ENCODE results near the gene GPRIN1.

GPRIN1 gene

GRCh38 chr5:176642675-176643490 lies 32.9 kb upstream of the GPRIN1 start:
- DNase-seq = no peak

- DNase-seq = no peak
These were observed 30.7 kb upstream of the GPRIN1 start for GRCh38 chr5:176640616-176641015.

GRCh38 chr5:176639981-176640380 lies 30.0 kb upstream of the GPRIN1 start:
- DNase-seq = no peak

- DNase-seq = no peak
These were observed 29.3 kb upstream of the GPRIN1 start for GRCh38 chr5:176639208-176639607.

GRCh38 chr5:176638437-176638836 lies 28.5 kb upstream of the GPRIN1 start:
- DNase-seq = no peak

GRCh38 chr5:176637556-176637955 lies 27.6 kb upstream of the GPRIN1 start:
- DNase-seq = no peak

GRCh38 chr5:176636426-176636825 lies 26.5 kb upstream of the GPRIN1 start:
- no peak for DNase-seq

- DNase-seq = no peak
These were observed 23.6 kb upstream of the GPRIN1 start for GRCh38 chr5:176633598-176633997.

- DNase-seq = no peak
These were observed 22.8 kb upstream of the GPRIN1 start for GRCh38 chr5:176632745-176633144.

GRCh38 chr5:176631383-176632200 lies 21.6 kb upstream of the GPRIN1 start:
- DNase-seq = no peak

GRCh38 chr5:176630681-176631222 lies 20.8 kb upstream of the GPRIN1 start:
- no peak for DNase-seq

GRCh38 chr5:176629853-176630680 lies 20.1 kb upstream of the GPRIN1 start, which contains the start of the genes EIF4E1B and SNCB:
Gene EIF4E1B, plus strand, starts transcription at chr5:176630675. Its CDS starts 12,113 bp downstream, at chr5:176642788.
Gene SNCB, minus strand, starts transcription at chr5:176630534. Its CDS starts 880 bp downstream, at chr5:176629654.
- peak in 1 of 4 experiments; percentile 40 for DNase-seq

- no peak for DNase-seq
These were observed 19.4 kb upstream of the GPRIN1 start for GRCh38 chr5:176629317-176629852.

- DNase-seq = no peak
These were observed 18.7 kb upstream of the GPRIN1 start for GRCh38 chr5:176628406-176629228.

- DNase-seq = no peak
These were observed 17.6 kb upstream of the GPRIN1 start for GRCh38 chr5:176627582-176627981.

GRCh38 chr5:176626876-176627236 lies 16.9 kb upstream of the GPRIN1 start:
- no peak for DNase-seq

GRCh38 chr5:176625966-176626875 lies 16.3 kb upstream of the GPRIN1 start:
- no peak for DNase-seq

- no peak for DNase-seq
These were observed 15.6 kb upstream of the GPRIN1 start for GRCh38 chr5:176625512-176625911.

- DNase-seq = no peak
These were observed 15.0 kb upstream of the GPRIN1 start for GRCh38 chr5:176624938-176625337.

- no peak for DNase-seq
These were observed 14.2 kb upstream of the GPRIN1 start for GRCh38 chr5:176624142-176624541.

All from activated naive CD4-positive, alpha-beta T cell (primary cell).